GM10266 (cell line): Measurements from ENCODE around the gene RNF223.
A peak's percentile ranks its signal among the peaks of the same experiment; 100 is the strongest.
"Not testable (repeated sequence)": the region's sequence is repeated elsewhere in the genome, so short reads cannot be mapped to it uniquely, and the experiment has no call there.

Source experiments
- DNase-seq: peaks from one replicate; pipeline ENCODE4 v3.0.0; 2012; ENCODE audit errors: extremely low spot score
- TF ChIP-seq, protein P1 (sequence below): IDR thresholded peaks from 2 replicates; pipeline ENCODE4 v1.5.1; 2012; ENCODE audit warnings: mild to moderate bottlenecking, low read depth; ENCODE audit not compliant: control insufficient read depth, insufficient read depth; ENCODE audit errors: missing control alignments

RNF223 gene

DNA sequence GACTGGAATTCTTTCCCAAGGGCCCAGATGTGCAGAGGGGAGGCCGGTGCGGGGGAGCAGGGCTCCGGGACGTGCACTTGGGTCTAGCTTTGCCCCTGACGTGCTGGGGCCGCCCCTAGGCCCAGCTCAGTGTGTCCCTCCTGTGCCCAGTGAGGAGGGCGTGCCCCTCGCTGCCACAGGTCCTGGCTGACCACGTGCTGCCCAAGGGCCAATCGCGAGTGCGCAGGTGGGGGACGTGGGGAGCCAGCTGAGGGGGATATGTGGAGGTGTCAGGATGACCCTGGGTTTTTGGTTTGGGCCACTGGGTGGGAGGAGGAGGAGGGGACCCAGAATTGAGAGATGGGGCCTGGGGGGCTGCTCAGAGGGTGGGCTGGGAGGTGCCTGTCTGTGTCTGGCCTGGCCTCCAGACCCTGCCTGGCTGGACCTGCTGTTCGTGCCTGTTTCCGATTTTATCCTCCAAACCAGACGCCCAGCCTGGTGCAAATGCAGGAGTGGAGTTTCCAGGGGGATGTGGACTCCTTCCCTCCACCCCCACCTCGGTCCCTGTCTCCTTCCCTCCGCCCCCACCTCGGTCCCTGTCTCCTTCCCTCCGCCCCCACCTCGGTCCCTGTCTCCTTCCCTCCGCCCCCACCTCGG lies 6.1 kb upstream of the RNF223 start:
- TF ChIP-seq, protein P1, sequence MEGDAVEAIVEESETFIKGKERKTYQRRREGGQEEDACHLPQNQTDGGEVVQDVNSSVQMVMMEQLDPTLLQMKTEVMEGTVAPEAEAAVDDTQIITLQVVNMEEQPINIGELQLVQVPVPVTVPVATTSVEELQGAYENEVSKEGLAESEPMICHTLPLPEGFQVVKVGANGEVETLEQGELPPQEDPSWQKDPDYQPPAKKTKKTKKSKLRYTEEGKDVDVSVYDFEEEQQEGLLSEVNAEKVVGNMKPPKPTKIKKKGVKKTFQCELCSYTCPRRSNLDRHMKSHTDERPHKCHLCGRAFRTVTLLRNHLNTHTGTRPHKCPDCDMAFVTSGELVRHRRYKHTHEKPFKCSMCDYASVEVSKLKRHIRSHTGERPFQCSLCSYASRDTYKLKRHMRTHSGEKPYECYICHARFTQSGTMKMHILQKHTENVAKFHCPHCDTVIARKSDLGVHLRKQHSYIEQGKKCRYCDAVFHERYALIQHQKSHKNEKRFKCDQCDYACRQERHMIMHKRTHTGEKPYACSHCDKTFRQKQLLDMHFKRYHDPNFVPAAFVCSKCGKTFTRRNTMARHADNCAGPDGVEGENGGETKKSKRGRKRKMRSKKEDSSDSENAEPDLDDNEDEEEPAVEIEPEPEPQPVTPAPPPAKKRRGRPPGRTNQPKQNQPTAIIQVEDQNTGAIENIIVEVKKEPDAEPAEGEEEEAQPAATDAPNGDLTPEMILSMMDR, result no peak
- peak; percentile 86 for DNase-seq

DNA sequence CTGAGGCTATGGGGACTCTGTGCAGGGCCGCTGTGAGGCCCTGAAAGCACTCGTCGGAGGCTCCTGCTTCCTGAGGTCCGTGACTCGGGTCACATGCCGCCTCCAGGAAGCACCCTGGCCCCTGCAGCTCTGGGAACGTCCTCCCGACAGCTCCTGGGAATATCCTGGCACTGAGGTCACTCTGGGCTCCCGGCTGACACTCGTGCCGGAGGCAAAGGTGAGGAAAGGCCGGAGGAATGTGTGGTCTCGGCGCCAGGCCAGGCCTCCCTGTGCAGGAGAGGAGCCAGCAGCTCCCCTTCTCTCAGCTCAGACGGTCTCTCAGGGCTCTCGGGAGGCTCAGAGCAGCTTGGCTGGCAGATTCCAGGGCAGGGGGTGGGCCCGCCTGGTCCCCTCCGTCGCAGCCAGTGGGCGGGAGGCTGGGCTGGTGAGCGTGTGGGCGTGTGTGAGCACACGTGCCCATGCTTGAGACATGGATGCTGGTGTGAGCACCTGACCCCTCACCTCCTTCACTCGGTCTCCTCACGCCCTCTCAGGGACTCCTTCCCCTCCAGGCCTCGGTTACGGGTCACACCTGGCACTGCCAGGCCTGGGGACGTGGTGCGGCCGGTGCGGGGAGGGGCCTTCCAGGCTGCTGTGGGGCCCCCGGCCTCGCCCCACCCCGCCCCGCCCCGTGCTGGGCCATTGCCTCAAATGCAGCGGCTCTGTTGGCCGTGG lies 5.5 kb upstream of the RNF223 start:
- DNase-seq, result peak; percentile 80
- TF ChIP-seq, protein P1, result no peak

DNA sequence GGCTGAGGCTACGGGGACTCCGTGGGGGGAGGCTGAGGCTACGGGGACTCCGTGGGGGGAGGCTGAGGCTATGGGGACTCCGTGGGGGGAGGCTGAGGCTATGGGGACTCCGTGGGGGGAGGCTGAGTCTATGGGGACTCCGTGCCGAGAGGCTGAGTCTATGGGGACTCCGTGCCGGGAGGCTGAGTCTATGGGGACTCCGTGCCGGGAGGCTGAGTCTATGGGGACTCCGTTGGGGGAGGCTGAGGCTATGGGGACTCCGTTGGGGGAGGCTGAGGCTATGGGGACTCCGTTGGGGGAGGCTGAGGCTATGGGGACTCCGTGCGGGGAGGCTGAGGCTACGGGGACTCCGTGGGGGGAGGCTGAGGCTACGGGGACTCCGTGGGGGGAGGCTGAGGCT lies 3.3 kb upstream of the RNF223 start:
- DNase-seq, result not testable (repeated sequence)

DNA sequence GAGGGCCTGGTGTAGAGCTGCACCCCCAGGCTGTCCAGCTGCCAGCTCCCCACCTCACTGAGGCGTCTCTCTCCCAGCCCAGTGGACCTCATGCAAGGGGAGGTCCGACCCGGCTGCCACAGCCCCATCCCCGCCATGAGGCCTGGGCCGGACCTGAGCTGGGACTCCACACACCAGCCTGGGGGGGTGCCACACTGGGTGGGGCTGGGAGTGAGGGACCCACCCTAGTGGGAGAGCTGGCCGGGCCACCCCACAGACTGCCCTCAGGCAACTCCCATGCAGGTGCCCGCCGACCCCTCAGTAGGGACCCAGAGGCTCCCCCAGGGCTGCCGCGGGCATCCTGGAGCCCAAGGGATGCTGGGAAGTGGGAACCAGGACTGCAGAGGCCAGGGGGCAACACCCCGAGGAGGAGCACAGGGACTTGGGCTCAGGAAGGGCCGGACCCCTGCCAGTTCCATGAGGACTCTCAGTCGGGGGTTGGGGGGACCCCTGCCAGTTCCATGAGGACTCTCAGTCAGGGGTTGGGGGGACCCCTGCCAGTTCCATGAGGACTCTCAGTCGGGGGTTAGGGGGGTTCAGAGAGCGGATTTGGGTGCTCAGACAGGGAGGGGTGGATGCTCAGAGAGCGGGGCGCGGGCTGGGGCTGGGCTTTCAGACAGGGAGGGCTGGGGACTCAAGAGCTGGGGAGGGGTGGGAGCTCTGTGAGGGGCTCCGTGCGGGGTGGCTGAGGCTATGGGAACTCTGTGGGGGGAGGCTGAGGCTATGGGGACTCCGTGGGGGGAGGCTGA lies 1.2 kb upstream of the RNF223 start:
- TF ChIP-seq, protein P1, result no peak
- DNase-seq, result no peak

DNA sequence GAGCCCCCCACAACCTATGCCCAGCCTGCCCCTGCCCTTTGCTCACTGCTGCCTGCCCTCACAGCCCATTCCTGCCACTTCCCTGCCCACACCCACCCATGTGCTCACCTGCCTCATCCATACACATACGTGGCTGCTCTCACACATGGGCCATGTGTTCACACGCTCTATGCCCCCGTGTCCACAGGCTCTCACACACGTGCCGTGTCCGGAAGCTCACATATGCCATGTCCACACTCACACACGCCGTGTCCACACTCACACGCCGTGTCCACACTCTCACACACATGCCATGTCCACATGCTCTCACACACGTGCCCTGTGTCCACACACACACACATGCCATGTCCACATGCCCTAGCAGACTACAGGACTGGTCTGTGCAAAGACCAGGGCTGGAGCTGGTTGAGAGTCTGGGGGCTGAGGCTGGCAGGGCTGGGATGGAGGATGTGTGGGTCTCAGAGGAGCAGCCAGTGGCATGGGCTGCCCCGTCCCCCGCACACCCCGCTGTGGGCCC lies 583 bp upstream of the RNF223 start:
- TF ChIP-seq, protein P1, result no peak
- DNase-seq, result no peak

DNA sequence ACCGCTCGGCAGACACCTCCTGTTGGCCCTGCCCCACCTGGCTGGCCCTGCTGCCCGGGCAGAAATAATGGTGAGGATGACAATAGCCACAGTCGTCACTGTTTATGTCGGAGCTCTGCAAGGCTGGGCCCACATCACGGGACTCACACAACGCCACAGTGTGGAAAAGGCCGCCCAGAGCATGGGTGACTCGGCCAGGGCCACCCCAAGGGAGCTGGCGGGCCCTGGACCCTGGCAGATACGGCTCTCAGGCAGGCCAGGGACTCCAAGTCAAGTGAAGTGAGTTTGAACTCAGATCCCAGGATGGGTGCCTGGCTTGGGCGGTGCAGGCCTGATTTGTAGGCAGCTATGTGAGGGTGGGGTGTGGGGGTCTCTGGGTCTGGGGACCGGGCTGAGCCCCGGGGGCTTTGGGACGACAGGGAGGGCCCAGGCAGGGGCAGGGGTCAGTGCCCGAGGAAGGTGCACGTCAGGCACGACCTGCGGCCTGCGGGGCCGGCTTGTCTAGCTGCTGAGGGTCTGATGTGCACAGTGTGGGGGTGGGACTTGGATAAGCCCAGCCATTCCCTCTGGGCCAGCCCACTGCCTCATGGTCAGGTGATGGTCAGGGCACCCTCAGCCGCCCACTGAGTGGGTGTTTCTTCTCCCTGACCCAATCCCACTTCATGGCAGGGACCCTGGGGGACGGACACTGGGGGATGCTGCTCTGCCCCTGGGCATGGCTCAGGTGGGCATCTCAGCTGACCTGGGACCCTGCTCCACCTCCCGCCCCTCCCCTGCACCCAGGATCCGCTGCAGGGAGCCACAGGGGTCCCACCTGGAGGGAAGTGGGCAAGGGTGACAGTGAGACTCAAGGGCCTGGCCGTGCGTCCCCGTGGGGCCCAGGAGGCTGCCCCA lies 1.0 kb downstream of the RNF223 start:
- TF ChIP-seq, protein P1, result no peak

More for the DNA sequence above, 1.0 kb downstream of the RNF223 start:
- DNase-seq, result no peak
